Esophagus muscularis mucosa (tissue), 4 donors: ENCODE data around the gene PAPSS2. TPM values are rescaled to one million over a fixed set of nuclear protein-coding genes. Genes with fewer than 3 reads are reported as not detected.
A peak's percentile ranks its signal among the peaks of the same experiment; 100 is the strongest.

ENCODE experiments used
- DNase-seq: peaks from one replicate; pipeline ENCODE4 v3.0.0-alpha.2; 2017; ENCODE audit errors: extremely low spot score
- H3K27ac ChIP-seq, 4 donors: fragments of 200-600 bp; sonication (generic); replicated peaks in 1 of 4; 1 replicate in 3 of 4; 2 replicates in 1 of 4; pipeline ENCODE4 v1.5.1; 2016 to 2019; ENCODE audit warnings: mild to moderate bottlenecking in 1 of 4
- H3K27me3 ChIP-seq, 4 donors: fragments of 200-600 bp; sonication (generic); one replicate each; pipeline versions ENCODE4 v1.5.1 to v1.6.0; 2016 to 2019
- H3K36me3 ChIP-seq, 4 donors: fragments of 200-600 bp; sonication (generic); one replicate each; pipeline ENCODE4 v1.5.1; 2016 to 2019
- H3K4me1 ChIP-seq, 4 donors: fragments of 200-600 bp; sonication (generic); one replicate each; pipeline ENCODE4 v1.5.1; 2016 to 2019
- H3K4me3 ChIP-seq, 4 donors: fragments of 200-600 bp; sonication (generic); 1 replicate in 2 of 4; 2 replicates in 2 of 4; pipeline ENCODE4 v1.5.1; 2016 to 2019; ENCODE audit warnings: mild to moderate bottlenecking in 4 of 4, moderate library complexity in 1 of 4
- H3K9me3 ChIP-seq, 4 donors: fragments of 200-600 bp; sonication (generic); 1 replicate in 3 of 4; 2 replicates in 1 of 4; pipeline ENCODE4 v1.5.1; 2016 to 2019
- CTCF ChIP-seq, 3 experiments: fragments of 200-600 bp in 2 of 3; fragments of 450-650 bp in 1 of 3; sonication (generic) in 2 of 3; IDR thresholded peaks; one replicate each; pipeline ENCODE4 v1.5.1; 2017 to 2019; ENCODE audit warnings: antibody characterized with exemption in 3 of 3, mild to moderate bottlenecking in 2 of 3, moderate library complexity in 1 of 3
- EP300 ChIP-seq: sonication (generic); formaldehyde crosslinking; IDR thresholded peaks from one replicate; pipeline ENCODE4 v1.6.1; 2017; ENCODE audit warnings: antibody characterized with exemption
- POLR2A ChIP-seq: fragments of 450-650 bp; IDR thresholded peaks from one replicate; pipeline ENCODE4 v1.6.1; 2017; ENCODE audit warnings: antibody characterized with exemption, moderate library complexity, mild to moderate bottlenecking, low read depth
- POLR2AphosphoS5 ChIP-seq, 2 donors: sonication (generic); formaldehyde crosslinking; IDR thresholded peaks; one replicate each; pipeline ENCODE4 v1.6.1; 2017; ENCODE audit warnings: antibody characterized with exemption in 2 of 2
- WGBS: methylation state at CpG from one replicate; pipeline ENCODE4 v1.1.5; 2018; 5-methylcytosine and 5-hydroxymethylcytosine counted together
- intact Hi-C: fragments of 100-400 bp; cut with DNase I; formaldehyde crosslinking; loops from one replicate; pipeline ENCODE4 v1.15.1; 2023
- total RNA-seq, 4 donors: library from RNA; depleted of rRNA; stranded (reverse); fragments of >200 nt; gene quantifications; one replicate each; pipeline versions ENCODE4 v1.1.0 to v1.2.1, GENCODE V29; 2016

The PAPSS2 gene
- total RNA-seq, 4 donors from 2014 or later: 9.6 to 16.7 (median 14.9) TPM

DNA sequence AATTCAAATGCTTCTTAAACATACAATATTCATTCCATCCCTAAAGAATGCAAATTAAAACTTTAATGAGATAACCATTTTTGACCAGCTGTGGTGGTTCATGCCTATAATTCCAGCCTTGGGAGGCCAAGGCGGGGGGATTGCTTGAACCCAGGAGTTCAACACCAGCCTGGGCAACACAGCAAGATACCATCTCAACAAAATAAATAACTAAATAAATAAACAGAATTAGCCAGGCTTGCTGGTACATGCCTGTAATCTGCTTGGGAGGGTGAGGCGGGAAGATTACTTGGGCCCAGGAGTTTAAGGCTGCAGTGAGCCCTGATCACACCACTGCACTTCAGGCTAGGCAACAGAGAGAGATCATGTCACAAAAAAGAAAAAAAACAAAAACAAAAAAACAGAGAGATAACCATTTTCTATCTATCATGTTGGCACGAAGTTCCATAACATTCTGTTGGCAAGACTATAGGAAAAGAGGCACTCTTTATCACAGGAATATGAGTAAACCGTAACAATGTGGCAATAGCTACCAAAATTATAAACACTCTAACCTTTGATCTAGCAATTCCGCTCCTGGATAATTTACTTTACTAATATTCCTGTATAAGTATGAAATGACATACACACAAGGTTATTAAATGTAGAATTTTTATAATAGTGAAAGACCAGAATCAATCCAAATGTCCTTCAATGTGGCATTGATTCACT is 106.1 kb downstream of the PAPSS2 start:
- no peak for DNase-seq
- Histone ChIP-seq H3K36me3 (peaks cover 12 to 54% (median 33%) of the 10 kb centered on the region in 4 donors), H3K9me3 (no peaks in the 10 kb centered on the region), H3K27ac (no peak overlapping the region), H3K4me3 (no peak overlapping the region), H3K4me1 (no peaks in the 10 kb centered on the region), H3K27me3 (no peaks in the 10 kb centered on the region)
- intact Hi-C loops: no loop called here
- WGBS: 95% methylated on average over 5 of the region's 5 CpGs
- TF ChIP-seq EP300 (no peak), POLR2A (no peak), CTCF (IDR thresholded peaks at IDR 0.05) (no peak), POLR2AphosphoS5 (IDR thresholded peaks at IDR 0.05) (no peak)

GRCh38 chr10:87767253-87767652 is 107.6 kb downstream of the PAPSS2 start:
- no peaks in the 10 kb centered on the region for H3K9me3 ChIP-seq
- peaks cover 12 to 54% (median 34%) of the 10 kb centered on the region in 4 donors for H3K36me3 ChIP-seq
- H3K27me3 ChIP-seq: no peaks in the 10 kb centered on the region
- intact Hi-C loops: no loop called here
- TF ChIP-seq CTCF (IDR thresholded peaks at IDR 0.05) (no peak), POLR2AphosphoS5 (IDR thresholded peaks at IDR 0.05) (no peak), POLR2A (no peak)
- 91% methylated on average over 5 of the region's 5 CpGs for WGBS
- no peaks in the 10 kb centered on the region for H3K4me1 ChIP-seq
- H3K27ac ChIP-seq: no peak overlapping the region
- H3K4me3 ChIP-seq: no peak overlapping the region
- DNase-seq: no peak

GRCh38 chr10:87771871-87772500 is 112.3 kb downstream of the PAPSS2 start:
- DNase-seq: no peak
- Histone ChIP-seq H3K27me3 (no peaks in the 10 kb centered on the region), H3K27ac (no peak overlapping the region), H3K4me1 (no peaks in the 10 kb centered on the region), H3K4me3 (no peak overlapping the region), H3K36me3 (peaks cover 4 to 44% (median 23%) of the 10 kb centered on the region in 4 donors), H3K9me3 (no peaks in the 10 kb centered on the region)
- intact Hi-C loops: no loop called here
- 98% methylated on average over 2 of the region's 2 CpGs for WGBS
- no peak for TF ChIP-seq POLR2A
- TF ChIP-seq CTCF (IDR thresholded peaks at IDR 0.05): peak; percentile 27 to 48 (median 41)

DNA sequence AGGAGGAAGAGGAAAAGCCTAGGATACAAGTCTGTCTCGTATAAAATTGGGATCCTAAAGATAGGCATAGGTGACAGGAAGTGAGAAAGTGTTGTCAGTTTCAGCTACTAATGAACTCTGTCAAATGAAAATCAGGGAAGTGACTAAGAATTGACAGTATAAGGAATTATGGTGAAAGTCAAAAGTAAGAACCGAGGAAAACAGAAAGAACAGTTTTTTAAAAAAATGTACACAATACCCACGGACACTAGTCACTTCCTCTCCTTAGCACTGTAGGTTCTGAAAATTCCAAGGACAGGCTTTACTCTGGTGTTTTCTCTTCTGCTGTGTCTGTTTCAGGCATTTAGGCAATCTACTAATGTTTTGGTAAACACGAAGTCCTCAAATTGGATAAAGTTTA is 116.1 kb downstream of the PAPSS2 start:
- H3K36me3 ChIP-seq: peaks cover 0 to 32% (median 9%) of the 10 kb centered on the region in 4 donors
- intact Hi-C loops: no loop called here
- DNase-seq: no peak

More for the DNA sequence above, 116.1 kb downstream of the PAPSS2 start:
- no peak overlapping the region for H3K27ac ChIP-seq
- no peak overlapping the region for H3K4me3 ChIP-seq
- no peaks in the 10 kb centered on the region for H3K9me3 ChIP-seq
- 65% methylated on average over 4 of the region's 4 CpGs for WGBS
- TF ChIP-seq POLR2A (no peak), EP300 (no peak), POLR2AphosphoS5 (IDR thresholded peaks at IDR 0.05) (no peak), CTCF (IDR thresholded peaks at IDR 0.05) (no peak)
- H3K27me3 ChIP-seq: no peaks in the 10 kb centered on the region
- H3K4me1 ChIP-seq: no peaks in the 10 kb centered on the region
